Prostate gland (tissue), 2 donors: ENCODE data around the gene ALDH3A1.

Source experiments
- POLR2A ChIP-seq: fragments of 450-650 bp; IDR thresholded peaks from one replicate; pipeline ENCODE4 v1.6.1; 2016; ENCODE audit warnings: antibody characterized with exemption, mild to moderate bottlenecking
- TF ChIP-seq, protein P1 (sequence below), 4 experiments: fragments of 200-600 bp in 2 of 4; fragments of 450-650 bp in 2 of 4; sonication (generic) in 2 of 4; IDR thresholded peaks; 1 replicate in 3 of 4; 2 replicates in 1 of 4; pipeline ENCODE4 v1.5.1; 2016 to 2019; ENCODE audit warnings: antibody characterized with exemption in 4 of 4, mild to moderate bottlenecking in 2 of 4, moderate library complexity in 2 of 4

DNA sequence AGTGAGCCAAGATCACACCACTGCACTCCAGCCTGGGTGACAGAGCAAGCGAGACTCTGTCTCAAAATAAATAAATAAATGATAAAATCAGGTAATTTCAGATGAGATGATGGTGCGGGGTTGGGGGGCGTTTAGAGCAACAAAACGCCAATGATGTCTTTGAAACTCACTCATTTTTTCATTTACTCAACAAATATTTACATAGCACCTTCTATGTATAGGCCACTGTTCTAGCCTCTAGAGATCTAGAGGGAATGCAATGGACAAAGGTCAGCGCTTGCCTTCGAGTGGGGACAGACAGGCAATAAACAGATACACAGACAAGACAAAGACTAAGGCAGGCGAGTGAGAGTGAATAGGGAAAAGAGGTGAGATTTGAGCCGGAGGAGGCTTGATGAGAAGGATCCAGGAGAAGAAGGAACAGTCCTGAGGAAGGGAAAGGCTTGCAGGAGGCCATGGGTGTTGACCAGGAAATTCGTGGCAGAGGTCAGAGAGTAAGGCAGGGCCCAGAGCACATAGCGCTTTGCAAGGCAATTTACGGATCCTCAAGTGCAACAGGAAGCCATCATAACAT is 14.1 kb downstream of the ALDH3A1 start:
- TF ChIP-seq, protein P1, sequence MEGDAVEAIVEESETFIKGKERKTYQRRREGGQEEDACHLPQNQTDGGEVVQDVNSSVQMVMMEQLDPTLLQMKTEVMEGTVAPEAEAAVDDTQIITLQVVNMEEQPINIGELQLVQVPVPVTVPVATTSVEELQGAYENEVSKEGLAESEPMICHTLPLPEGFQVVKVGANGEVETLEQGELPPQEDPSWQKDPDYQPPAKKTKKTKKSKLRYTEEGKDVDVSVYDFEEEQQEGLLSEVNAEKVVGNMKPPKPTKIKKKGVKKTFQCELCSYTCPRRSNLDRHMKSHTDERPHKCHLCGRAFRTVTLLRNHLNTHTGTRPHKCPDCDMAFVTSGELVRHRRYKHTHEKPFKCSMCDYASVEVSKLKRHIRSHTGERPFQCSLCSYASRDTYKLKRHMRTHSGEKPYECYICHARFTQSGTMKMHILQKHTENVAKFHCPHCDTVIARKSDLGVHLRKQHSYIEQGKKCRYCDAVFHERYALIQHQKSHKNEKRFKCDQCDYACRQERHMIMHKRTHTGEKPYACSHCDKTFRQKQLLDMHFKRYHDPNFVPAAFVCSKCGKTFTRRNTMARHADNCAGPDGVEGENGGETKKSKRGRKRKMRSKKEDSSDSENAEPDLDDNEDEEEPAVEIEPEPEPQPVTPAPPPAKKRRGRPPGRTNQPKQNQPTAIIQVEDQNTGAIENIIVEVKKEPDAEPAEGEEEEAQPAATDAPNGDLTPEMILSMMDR (IDR thresholded peaks at IDR 0.05) = no peak
- TF ChIP-seq POLR2A = no peak
